ENCODE data around the gene TRAPPC2L. TPM values are rescaled to one million over a fixed set of nuclear protein-coding genes. Genes with fewer than 3 reads are reported as not detected.

Gene TRAPPC2L
- total and polyA plus RNA-seq, 2 of the 13 experiments (the other 11 are each of a cell fraction or from before 2014, with no cell fraction given): 96.3 to 107 TPM

DNA sequence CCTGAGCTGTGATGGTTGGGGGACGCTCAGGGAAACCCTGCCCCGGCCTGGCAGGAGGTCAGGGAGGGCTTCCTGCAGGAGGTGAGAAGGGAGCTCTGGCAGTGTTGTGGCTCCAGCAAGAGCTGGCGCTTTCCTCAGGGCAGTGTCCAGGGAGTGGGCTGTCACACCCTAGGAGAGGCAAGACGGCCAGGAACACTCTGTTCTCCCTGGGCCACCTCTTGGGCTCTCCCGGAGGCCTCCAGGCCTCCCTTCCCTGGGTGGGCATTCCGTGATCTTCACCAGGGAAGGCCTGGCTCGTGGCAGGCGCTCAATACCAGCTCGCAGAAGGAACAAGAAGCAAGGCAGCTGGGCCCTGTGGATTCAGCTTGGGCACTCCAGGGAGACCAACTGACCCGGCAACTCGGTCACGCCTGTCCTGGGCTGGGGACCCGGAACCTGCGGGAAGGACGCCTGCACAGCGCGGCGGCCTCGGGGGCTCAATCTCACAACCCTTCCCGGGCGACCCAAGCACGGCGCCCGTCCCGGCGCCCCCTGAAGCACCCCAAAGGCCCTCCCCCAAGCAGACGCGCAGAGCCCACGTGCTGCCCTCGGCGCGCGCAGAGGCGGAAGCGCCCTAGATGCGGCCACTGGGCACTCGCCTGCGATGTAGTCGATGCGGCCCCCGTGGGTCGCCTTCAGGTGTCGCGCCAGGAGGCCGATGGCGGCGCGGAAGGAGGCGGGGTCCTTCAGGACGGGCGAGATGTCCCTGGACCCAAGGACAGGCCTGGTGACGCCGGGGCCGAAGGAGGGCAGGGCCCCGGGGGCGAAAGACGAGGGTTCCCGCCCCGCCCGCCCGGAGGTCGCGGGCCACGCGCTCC is 45.8 kb upstream of the TRAPPC2L start (continued):
- TF ChIP-seq, protein P1, sequence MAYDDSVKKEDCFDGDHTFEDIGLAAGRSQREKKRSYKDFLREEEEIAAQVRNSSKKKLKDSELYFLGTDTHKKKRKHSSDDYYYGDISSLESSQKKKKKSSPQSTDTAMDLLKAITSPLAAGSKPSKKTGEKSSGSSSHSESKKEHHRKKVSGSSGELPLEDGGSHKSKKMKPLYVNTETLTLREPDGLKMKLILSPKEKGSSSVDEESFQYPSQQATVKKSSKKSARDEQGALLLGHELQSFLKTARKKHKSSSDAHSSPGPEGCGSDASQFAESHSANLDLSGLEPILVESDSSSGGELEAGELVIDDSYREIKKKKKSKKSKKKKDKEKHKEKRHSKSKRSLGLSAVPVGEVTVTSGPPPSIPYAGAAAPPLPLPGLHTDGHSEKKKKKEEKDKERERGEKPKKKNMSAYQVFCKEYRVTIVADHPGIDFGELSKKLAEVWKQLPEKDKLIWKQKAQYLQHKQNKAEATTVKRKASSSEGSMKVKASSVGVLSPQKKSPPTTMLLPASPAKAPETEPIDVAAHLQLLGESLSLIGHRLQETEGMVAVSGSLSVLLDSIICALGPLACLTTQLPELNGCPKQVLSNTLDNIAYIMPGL (CRISPR knock-in tag; IDR thresholded peaks at IDR 0.05; ENCODE audit: borderline replicate concordance in 1 of 2, low read depth in 1 of 2): no peak; a peak in 2 of 4 replicates
- TF ChIP-seq ZNF232 (CRISPR knock-in tag; IDR thresholded peaks at IDR 0.05; ENCODE audit: borderline replicate concordance): peak; percentile 93; the same call in 1 of the 2 replicates
- no peak for TF ChIP-seq RORA (CRISPR knock-in tag; IDR thresholded peaks at IDR 0.05)
- no peak for TF ChIP-seq RBFOX2 (IDR thresholded peaks at IDR 0.05; ENCODE audit: low read depth, low read length)
- TF ChIP-seq HOXA7 (CRISPR knock-in tag; IDR thresholded peaks at IDR 0.05): 0 out of 2 replicates have a peak, but pooled peaks have one; percentile 27
- no peak for TF ChIP-seq ZNF326 (CRISPR knock-in tag; IDR thresholded peaks at IDR 0.05; ENCODE audit: borderline replicate concordance)
- TF ChIP-seq, protein P2, sequence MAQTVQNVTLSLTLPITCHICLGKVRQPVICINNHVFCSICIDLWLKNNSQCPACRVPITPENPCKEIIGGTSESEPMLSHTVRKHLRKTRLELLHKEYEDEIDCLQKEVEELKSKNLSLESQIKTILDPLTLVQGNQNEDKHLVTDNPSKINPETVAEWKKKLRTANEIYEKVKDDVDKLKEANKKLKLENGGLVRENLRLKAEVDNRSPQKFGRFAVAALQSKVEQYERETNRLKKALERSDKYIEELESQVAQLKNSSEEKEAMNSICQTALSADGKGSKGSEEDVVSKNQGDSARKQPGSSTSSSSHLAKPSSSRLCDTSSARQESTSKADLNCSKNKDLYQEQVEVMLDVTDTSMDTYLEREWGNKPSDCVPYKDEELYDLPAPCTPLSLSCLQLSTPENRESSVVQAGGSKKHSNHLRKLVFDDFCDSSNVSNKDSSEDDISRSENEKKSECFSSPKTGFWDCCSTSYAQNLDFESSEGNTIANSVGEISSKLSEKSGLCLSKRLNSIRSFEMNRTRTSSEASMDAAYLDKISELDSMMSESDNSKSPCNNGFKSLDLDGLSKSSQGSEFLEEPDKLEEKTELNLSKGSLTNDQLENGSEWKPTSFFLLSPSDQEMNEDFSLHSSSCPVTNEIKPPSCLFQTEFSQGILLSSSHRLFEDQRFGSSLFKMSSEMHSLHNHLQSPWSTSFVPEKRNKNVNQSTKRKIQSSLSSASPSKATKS (CRISPR knock-in tag; IDR thresholded peaks at IDR 0.05): peak; percentile 26; the same call in 1 of the 2 replicates
- TF ChIP-seq ATF7 (IDR thresholded peaks at IDR 0.05): no peak
- 0 out of 2 replicates have a peak, but pooled peaks have one; percentile 53 for TF ChIP-seq ATF7 (CRISPR knock-in tag; IDR thresholded peaks at IDR 0.05)
- no peak for TF ChIP-seq SIN3B (IDR thresholded peaks at IDR 0.05; ENCODE audit: low read length)
- no peak for TF ChIP-seq ZNF260 (CRISPR knock-in tag; IDR thresholded peaks at IDR 0.05; ENCODE audit: borderline replicate concordance, low read depth)
- no peak for TF ChIP-seq ZNF550 (CRISPR knock-in tag; IDR thresholded peaks at IDR 0.05; ENCODE audit: borderline replicate concordance)
- TF ChIP-seq CENPT (CRISPR knock-in tag; IDR thresholded peaks at IDR 0.05; ENCODE audit: low read depth): no peak
- no peak for TF ChIP-seq MLLT10 (CRISPR knock-in tag; IDR thresholded peaks at IDR 0.05)
- peak; percentile 65 for TF ChIP-seq THAP11 (CRISPR knock-in tag; IDR thresholded peaks at IDR 0.05)
- no peak for TF ChIP-seq CCAR2 (optimal IDR thresholded peaks at IDR 0.05; ENCODE audit: low read depth, low read length)
- TF ChIP-seq DNMT1 (CRISPR knock-in tag; IDR thresholded peaks at IDR 0.05): 0 out of 2 replicates have a peak, but pooled peaks have one; percentile 19
- no peak for TF ChIP-seq LCORL (IDR thresholded peaks at IDR 0.05)
- no peak for TF ChIP-seq LCORL (CRISPR knock-in tag; IDR thresholded peaks at IDR 0.05)
- TF ChIP-seq, protein P3, sequence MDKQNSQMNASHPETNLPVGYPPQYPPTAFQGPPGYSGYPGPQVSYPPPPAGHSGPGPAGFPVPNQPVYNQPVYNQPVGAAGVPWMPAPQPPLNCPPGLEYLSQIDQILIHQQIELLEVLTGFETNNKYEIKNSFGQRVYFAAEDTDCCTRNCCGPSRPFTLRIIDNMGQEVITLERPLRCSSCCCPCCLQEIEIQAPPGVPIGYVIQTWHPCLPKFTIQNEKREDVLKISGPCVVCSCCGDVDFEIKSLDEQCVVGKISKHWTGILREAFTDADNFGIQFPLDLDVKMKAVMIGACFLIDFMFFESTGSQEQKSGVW (CRISPR knock-in tag; IDR thresholded peaks at IDR 0.05; ENCODE audit: borderline replicate concordance): no peak
- TF ChIP-seq, protein P4, sequence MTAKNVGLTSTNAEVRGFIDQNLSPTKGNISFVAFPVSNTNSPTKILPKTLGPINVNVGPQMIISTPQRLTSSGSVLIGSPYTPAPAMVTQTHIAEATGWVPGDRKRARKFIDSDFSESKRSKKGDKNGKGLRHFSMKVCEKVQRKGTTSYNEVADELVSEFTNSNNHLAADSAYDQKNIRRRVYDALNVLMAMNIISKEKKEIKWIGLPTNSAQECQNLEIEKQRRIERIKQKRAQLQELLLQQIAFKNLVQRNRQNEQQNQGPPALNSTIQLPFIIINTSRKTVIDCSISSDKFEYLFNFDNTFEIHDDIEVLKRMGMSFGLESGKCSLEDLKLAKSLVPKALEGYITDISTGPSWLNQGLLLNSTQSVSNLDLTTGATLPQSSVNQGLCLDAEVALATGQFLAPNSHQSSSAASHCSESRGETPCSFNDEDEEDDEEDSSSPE (CRISPR knock-in tag; IDR thresholded peaks at IDR 0.05): peak; percentile 72
- TF ChIP-seq NFKBIZ (CRISPR knock-in tag; IDR thresholded peaks at IDR 0.05): peak; percentile 61; the same call in 1 of the 2 replicates
- no peak; the same call in 1 of the 2 replicates for TF ChIP-seq ZNF383 (CRISPR knock-in tag; IDR thresholded peaks at IDR 0.05; ENCODE audit: borderline replicate concordance)
- peak; percentile 82 for TF ChIP-seq RNF2 (conservative IDR thresholded peaks at IDR 0.05; ENCODE audit: low read depth)

Measured in HepG2 (cell line).